SW480 (cell line): ENCODE measurements around the gene ROCK2.

Experiments
- DNase-seq: peaks from one replicate; pipeline ENCODE4 v3.0.0-alpha.2; 2016; ENCODE audit warnings: low spot score

ROCK2 gene

DNA sequence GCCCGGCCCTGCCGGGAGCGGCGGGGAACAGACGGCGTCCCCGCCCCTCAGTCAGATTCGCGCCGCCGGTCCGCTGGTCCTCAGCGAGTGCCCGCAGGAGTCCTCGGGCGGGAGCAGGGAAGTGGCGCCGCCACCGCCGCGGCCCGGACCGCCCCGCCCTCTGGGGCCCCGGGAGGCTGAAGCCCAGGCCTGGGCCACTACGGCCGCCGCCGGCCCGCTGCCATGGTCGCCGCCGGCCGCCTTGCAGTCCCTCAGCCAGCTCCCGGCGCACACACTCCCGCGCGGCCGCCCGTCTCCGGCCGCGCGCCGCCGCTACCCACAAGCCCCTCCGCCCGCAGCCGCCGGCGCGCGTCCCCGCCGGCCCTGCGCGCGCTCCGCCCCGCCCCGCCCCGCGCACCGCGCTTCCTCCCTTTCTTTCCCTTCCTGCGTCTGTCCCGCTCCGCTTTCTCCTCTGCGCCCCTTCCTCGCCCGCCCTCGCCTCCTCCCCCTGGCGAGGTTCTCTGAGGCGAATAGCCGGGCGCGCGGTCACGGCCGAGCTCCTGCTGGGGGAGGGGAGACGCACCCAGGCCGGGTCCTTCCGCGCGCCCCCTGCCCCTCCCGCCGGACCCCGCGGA lies at the start of gene ROCK2:
TSS of gene ROCK2 (minus strand) at position 295 of the 614 bp plus-strand sequence. CDS start 500 bp downstream, outside the sequence.
- peak; percentile 94 for DNase-seq

DNA sequence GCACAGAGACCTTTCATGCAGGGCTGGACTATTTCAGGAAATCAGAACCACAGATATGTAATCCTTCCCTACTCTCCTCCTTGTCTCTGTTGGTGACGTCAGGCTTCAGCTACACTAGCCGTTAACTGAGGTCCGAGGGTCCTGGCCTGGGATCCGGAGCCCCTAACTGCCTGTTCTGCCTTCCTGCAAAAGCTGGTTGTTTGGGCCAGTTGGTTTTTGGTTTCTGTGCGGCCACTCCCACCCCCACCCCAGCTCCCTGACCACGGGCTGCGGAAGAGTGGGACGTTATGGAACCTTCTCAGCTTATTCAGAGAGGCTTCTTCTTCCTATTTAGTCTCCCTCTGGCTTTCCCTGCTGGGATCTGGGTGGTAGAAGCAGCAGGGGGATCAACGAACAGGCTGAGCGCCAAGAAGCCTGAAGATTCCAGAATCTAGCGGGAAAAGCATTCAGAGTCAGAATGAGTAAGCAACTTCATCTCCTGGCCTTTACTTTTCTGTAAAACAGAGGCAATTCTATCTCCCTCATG lies 49.3 kb upstream of the ROCK2 start:
- DNase-seq, result no peak

- DNase-seq, result no peak
Observed at GRCh38 chr2:11391942-11392266, 47.5 kb upstream of the ROCK2 start.

DNA sequence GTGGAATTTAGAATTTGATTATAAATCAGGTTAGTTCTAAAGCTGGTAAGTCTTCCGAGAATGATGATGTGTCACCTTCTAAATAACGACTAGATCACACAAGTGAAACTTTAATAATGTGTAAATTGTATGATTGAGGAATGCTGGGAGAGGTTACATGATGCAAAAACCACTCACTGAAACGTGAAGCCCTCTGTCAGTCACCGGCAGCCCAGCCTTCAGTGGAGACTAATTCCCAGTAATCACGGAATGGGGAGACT lies 45.9 kb upstream of the ROCK2 start:
- no peak for DNase-seq

- DNase-seq, result peak; percentile 96
Observed at GRCh38 chr2:11389551-11390398, 45.3 kb upstream of the ROCK2 start.

DNA sequence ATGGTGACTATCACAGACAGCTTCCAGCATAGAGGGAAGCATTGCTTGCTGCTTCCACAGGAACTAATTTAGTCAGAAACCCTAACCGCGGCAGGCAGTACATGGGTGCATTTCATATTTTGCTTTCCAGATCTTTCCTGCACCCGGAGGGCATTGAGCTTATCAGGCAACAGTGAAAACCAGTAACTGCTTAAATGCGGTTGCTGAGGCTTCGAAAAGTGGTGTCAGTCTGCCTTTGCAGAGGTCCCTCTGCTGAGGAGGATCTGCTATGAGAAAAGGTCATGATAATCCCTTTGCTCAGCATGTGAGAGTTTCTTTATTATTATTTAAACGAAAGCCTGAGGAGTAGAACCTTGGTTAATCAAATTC lies 44.6 kb upstream of the ROCK2 start:
- no peak for DNase-seq

DNA sequence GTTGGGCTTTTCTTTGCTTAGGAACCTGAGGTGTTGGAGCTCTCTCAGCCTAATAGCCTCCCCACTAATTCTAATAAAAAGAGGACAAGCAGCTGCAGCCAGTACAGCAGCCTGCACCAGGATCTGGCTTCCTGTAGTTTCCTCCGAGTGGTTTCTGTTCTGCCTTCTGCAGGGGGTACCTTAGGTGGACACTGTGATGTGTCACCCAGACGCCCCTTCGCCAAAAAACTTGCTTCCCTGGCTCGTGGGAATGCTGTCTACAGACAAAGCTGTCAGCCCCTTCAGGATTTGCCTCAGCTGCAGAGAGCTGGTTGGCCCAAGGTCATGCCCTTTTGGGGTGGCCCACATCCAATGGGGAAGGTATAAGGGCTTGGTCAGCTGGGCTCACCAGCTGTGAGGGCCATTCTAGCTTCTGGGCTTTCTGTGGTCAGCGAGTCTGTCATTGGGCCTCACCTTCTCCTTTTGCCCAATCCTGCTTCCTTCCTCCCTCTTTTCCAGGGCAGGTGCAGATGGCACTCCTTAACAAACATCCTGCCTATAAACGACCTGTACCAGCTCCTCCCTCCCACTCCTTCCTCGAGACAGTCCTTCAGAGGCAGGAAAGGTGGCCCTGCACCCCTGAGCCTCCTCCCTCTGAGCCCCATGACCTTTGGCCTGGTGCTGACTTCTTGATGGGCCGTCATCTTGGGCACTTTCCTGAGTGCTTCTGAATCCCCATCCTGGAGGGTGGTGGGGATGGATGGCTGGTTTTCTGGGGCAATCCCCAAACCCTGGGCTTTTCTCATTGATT lies 44.0 kb upstream of the ROCK2 start:
- no peak for DNase-seq

DNA sequence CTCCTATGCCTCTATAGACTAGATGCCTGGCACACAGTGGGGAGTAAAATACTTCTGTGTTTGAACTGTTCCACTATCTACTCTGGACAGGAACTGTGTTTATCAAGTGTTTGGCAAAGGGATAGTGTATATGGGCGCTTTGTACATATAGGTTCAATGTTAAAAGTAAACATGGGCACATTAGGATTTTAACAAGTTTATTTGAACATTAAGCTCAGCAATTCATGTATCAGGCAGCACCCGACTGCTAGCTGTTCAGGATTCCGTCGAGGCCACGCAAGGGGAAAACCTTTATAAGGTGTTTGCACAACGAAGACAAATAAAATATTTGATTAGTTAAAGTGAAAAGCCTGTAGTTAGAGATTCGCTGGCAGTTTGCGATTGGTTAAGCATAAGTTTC lies 43.4 kb upstream of the ROCK2 start:
- DNase-seq, result no peak

GRCh38 chr2:11387100-11387390 lies 42.6 kb upstream of the ROCK2 start:
- DNase-seq, result peak; percentile 53

- no peak for DNase-seq
Observed at GRCh38 chr2:11385847-11386246, 41.4 kb upstream of the ROCK2 start.

- no peak for DNase-seq
Observed at GRCh38 chr2:11385216-11385615, 40.8 kb upstream of the ROCK2 start.

DNA sequence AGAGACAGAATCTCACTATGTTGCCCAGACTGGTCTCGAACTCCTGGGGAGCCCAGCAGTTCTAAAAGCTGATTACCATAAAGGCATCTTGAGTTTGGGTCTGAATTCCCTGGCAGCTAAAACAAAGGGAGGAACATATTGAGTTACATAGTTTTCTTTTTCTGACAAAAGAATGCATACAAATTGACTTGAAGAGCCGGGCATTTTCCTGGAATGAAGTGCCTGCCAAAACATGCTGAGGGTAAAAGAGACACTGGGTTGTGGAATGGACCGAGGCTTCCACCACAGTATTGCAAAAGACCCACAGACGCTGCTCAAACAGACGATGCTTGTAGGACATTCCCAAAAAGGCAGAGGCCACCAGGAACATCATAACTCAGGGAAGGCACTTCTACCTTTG lies 35.1 kb upstream of the ROCK2 start:
- DNase-seq, result no peak

- DNase-seq, result no peak
Observed at GRCh38 chr2:11377928-11378545, 33.6 kb upstream of the ROCK2 start.

- no peak for DNase-seq
Observed at GRCh38 chr2:11376071-11376470, 31.6 kb upstream of the ROCK2 start.

DNA sequence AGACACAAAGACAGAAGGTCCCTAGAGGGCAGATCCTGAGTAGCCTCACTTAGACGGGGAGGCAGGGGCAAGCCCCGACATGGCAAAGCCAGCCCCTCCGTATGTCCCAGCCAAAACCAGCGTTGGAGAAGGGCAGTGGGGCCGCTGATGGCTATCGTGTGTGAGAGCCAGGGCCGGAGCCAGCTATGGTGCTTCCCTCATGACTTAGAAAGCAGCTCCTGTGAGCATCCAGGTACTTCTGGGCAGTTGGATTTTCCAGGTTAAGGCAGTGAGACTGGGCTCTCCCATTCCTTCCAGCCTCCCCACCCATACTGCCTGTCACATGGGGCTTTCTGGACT lies 31.2 kb upstream of the ROCK2 start:
- no peak for DNase-seq

DNA sequence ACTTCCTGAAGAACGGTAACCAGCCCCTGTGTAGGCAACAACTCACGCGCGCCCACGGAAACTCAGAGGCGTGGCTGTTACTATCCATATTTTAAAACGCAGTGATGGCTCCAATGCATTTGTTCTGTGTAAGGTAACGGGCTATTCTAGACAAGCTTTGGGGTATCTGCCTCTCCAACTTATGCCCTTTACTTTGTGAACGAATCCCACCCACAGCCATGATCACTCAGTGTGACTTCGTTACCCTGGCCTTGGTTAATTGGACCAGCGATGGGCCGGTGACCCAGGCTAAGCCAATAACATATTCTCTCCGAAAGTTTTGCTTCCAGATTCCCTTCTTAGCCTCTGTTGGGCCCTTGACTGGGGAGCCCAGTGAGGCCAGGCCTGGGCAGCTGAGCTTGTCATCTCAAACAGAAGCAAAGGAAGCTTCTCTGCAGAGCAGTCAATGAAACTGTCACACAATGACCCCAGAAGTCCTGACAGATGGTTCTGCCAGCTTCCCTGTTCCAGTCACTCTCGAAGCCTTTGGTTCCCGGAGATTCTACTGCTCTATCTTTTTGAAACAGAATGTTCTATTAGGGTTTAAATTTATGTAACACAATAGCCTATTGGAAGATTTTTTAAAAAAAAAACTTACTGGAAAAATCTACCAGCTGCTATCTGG lies 30.7 kb upstream of the ROCK2 start:
- no peak for DNase-seq

DNA sequence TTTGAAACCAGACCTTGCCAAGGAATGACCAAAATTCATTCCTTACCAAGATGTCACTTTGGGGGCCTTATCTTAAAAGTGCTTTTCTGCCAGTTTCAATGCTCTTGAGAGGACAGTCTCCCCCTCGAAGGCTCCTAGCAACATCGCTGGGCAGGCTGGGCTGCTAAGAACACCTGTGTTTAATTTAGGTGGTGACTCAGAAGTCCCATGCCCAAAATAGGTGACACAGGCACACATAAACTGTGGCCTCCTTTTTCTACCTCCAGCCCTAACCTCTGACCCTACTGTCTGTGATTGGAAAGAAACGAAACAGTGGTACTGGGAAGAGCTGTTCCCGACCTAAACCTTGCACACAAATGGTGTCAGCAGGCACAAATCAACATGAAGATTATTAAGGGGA lies 28.7 kb upstream of the ROCK2 start:
- DNase-seq, result no peak

- no peak for DNase-seq
Observed at GRCh38 chr2:11371092-11371937, 26.9 kb upstream of the ROCK2 start.

DNA sequence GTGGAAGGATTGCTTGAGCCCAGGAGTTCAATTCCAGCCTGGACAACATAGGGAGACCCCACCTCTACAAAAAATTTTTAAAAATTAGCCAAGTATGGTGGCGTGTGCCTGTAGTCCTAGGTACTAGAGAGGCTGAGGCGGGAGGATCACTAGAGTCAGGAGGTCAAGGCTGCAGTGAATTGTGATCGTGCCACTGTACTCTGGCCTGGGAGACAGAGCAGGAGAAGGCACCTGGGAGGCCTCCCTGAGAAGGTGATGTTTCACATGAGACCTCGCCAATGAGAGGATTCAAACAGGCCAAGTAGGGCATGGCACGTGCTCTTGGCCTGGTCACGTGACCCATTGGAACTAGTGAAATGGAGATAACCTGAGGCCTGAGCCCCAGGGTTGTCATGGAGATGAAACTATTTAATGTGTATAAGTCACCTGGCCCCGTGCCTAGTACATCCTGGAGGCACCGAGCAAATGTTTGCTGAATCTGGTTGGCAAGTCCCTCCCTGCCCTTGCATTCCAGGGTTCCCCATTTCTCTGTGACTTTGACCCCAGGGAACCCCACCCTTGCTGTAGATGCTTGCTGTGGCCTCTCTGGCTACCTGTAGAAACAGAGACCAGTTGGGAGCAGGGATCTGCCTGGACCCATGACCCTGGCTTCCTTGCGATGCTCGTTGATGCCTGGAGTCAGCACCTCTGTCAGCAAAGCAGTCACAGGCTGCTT lies 26.1 kb upstream of the ROCK2 start:
- peak; percentile 44 for DNase-seq

GRCh38 chr2:11368059-11368572 lies 23.7 kb upstream of the ROCK2 start:
- DNase-seq, result no peak
